NCI-H226 (cell line): ENCODE data around the gene BRK1.
"Not testable (repeated sequence)": the region's sequence is repeated elsewhere in the genome, so short reads cannot be mapped to it uniquely, and the experiment has no call there.

ENCODE experiments used
- DNase-seq: peaks from one replicate; pipeline ENCODE4 v3.0.0-alpha.2; 2015

Gene BRK1

GRCh38 chr3:10145685-10146084, 30.2 kb downstream of the BRK1 start:
- no peak for DNase-seq

GRCh38 chr3:10149226-10149625, 33.8 kb downstream of the BRK1 start:
- no peak for DNase-seq

GRCh38 chr3:10150987-10151386, 35.5 kb downstream of the BRK1 start:
- no peak for DNase-seq

- no peak for DNase-seq
These were observed 39.1 kb downstream of the BRK1 start for GRCh38 chr3:10154335-10155122.

GRCh38 chr3:10155123-10155472, 39.6 kb downstream of the BRK1 start:
- DNase-seq, result no peak

GRCh38 chr3:10155658-10156057, 40.2 kb downstream of the BRK1 start:
- no peak for DNase-seq

- DNase-seq, result no peak
These were observed 41.6 kb downstream of the BRK1 start for GRCh38 chr3:10157031-10157430.

- DNase-seq, result not testable (repeated sequence)
These were observed 43.1 kb downstream of the BRK1 start for GRCh38 chr3:10158555-10158954.

- DNase-seq, result no peak
These were observed 44.9 kb downstream of the BRK1 start for GRCh38 chr3:10160346-10160745.

GRCh38 chr3:10160925-10161324, 45.5 kb downstream of the BRK1 start:
- DNase-seq, result no peak

- DNase-seq, result no peak
These were observed 46.7 kb downstream of the BRK1 start for GRCh38 chr3:10162185-10162584.

- not testable (repeated sequence) for DNase-seq
These were observed 48.7 kb downstream of the BRK1 start for GRCh38 chr3:10164201-10164545.

GRCh38 chr3:10164546-10165393, 49.3 kb downstream of the BRK1 start, which contains the start of gene IRAK2:
Gene IRAK2, plus strand, starts transcription at chr3:10164919. Its CDS starts 36 bp downstream, at chr3:10164955.
- DNase-seq, result peak; percentile 56

GRCh38 chr3:10166213-10166604, 50.7 kb downstream of the BRK1 start:
- DNase-seq, result no peak

- DNase-seq, result no peak
These were observed 53.6 kb downstream of the BRK1 start for GRCh38 chr3:10169000-10169496.

GRCh38 chr3:10170915-10171478, 55.5 kb downstream of the BRK1 start:
- DNase-seq, result no peak

- DNase-seq, result no peak
These were observed 57.8 kb downstream of the BRK1 start for GRCh38 chr3:10173095-10173925.

GRCh38 chr3:10173926-10174435, 58.5 kb downstream of the BRK1 start:
- peak; percentile 97 for DNase-seq

- DNase-seq, result not testable (repeated sequence)
These were observed 59.9 kb downstream of the BRK1 start for GRCh38 chr3:10175334-10175733.

GRCh38 chr3:10176150-10176549, 60.7 kb downstream of the BRK1 start:
- DNase-seq, result not testable (repeated sequence)
